Chondrocyte (in vitro differentiated cells): ENCODE measurements around the gene MPND. TPM values are rescaled to one million over a fixed set of nuclear protein-coding genes. Genes with fewer than 3 reads are reported as not detected.
A peak's percentile ranks its signal among the peaks of the same experiment; 100 is the strongest.

ENCODE experiments used
- DNase-seq: peaks from one replicate; pipeline ENCODE4 v3.0.0; 2021; ENCODE audit warnings: mixed read lengths, low spot score
- H3K27ac Mint-ChIP-seq: one replicate; pipeline ENCODE4 v1.8.0; 2021; ENCODE audit warnings: mild to moderate bottlenecking, moderate library complexity, mixed read lengths; ENCODE audit not compliant: unreplicated experiment
- H3K27me3 Mint-ChIP-seq: 2 replicates; pipeline ENCODE4 v1.8.0; 2021; ENCODE audit warnings: low read depth, mixed read lengths
- H3K36me3 Mint-ChIP-seq: 2 replicates; pipeline ENCODE4 v1.8.0; 2021; ENCODE audit warnings: low read depth, mixed read lengths
- H3K4me1 Mint-ChIP-seq: 2 replicates; pipeline ENCODE4 v1.8.0; 2021; ENCODE audit warnings: low read depth, mild to moderate bottlenecking, mixed read lengths
- H3K4me3 Mint-ChIP-seq: one replicate; pipeline ENCODE4 v1.8.0; 2021; ENCODE audit warnings: mild to moderate bottlenecking, moderate library complexity, mixed read lengths; ENCODE audit not compliant: unreplicated experiment
- H3K9me3 Mint-ChIP-seq: 2 replicates; pipeline ENCODE4 v1.8.0; 2021; ENCODE audit warnings: low read depth, mixed read lengths
- CTCF ChIP-seq: fragments of 200-600 bp; sonication (generic); IDR thresholded peaks from 2 replicates; pipeline ENCODE4 v1.5.0; 2021; ENCODE audit warnings: antibody characterized with exemption, mild to moderate bottlenecking, moderate library complexity
- long read RNA-seq: library from polyadenylated mRNA; stranded (forward); transcript quantifications from one replicate; pipeline ENCODE4 v2.0.0, GENCODE V29; 2021
- total RNA-seq: library from RNA; stranded (reverse); gene quantifications from 3 replicates; pipeline ENCODE4 v1.2.1, GENCODE V29; 2021

The MPND gene, protein sequence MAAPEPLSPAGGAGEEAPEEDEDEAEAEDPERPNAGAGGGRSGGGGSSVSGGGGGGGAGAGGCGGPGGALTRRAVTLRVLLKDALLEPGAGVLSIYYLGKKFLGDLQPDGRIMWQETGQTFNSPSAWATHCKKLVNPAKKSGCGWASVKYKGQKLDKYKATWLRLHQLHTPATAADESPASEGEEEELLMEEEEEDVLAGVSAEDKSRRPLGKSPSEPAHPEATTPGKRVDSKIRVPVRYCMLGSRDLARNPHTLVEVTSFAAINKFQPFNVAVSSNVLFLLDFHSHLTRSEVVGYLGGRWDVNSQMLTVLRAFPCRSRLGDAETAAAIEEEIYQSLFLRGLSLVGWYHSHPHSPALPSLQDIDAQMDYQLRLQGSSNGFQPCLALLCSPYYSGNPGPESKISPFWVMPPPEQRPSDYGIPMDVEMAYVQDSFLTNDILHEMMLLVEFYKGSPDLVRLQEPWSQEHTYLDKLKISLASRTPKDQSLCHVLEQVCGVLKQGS
- 13.6 to 14.9 TPM (median 14.1 TPM) in 3 replicates for total RNA-seq
- long read RNA-seq, partial matches to known transcripts: 6 of 8 reads
- long read RNA-seq, other reads (novel, unspliced or antisense): 1 of 8 reads

DNA sequence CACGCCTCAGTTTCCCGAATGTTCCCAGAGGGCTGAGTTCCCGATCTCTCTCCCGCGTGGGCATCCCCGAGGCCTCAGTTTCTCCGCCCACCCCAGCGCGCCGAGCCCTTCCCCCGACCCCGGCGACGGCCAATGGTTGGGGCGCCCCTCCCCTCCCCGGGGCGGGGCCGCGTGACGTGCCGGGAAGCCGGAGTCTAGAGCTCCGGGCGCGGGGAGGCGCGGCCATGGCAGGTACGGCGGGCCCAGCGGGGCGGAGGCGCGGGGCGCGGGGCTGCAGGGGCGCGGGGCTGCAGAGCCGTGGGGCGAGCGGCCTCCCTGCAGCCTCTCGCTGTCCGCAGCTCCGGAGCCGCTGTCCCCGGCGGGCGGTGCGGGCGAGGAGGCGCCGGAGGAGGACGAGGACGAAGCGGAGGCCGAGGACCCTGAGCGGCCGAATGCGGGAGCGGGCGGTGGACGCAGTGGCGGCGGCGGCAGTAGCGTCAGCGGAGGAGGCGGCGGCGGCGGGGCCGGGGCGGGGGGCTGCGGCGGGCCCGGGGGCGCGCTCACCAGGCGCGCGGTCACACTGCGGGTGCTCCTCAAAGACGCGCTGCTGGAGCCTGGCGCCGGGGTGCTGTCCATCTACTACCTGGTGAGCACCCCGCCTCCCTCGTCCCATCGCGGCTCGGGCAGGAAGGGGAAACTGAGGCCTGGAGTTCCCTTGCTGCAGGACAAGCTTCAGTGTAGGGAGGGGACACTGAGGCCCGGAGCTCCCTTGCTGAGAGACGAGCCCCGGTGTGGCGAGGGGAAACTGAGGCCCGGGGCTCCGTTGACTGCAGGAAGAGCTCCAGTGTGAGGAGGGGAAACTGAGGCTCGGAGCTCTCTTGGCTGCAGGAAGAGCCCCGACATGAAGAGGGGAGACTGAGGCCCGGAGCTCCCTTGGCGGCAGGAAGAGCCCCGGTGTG is at the start of gene MPND:
TSS of gene MPND (plus strand) at position 193 of the 938 bp plus-strand sequence. CDS start at position 225, 32 bp downstream.
- Mint-ChIP-seq H3K36me3 (peaks cover 4% of the 10 kb centered on the region), H3K27me3 (no peaks in the 10 kb centered on the region), H3K4me3 (peak within 1 kb of the TSS; percentile 89), H3K4me1 (peaks cover 10% of the 10 kb centered on the region), H3K9me3 (no peaks in the 10 kb centered on the region), H3K27ac (peak within 1 kb of the TSS; percentile 96)
- peak; percentile 65 for TF ChIP-seq CTCF
- peak; percentile 95 for DNase-seq

- H3K9me3 Mint-ChIP-seq: no peaks in the 10 kb centered on the region
- peaks cover 7% of the 10 kb centered on the region for H3K27me3 Mint-ChIP-seq
Observed at GRCh38 chr19:4294389-4294788, 49.0 kb upstream of the MPND start.

GRCh38 chr19:4295972-4296771 is 47.2 kb upstream of the MPND start:
- H3K27ac Mint-ChIP-seq: no peak overlapping the region
- no peak overlapping the region for H3K4me3 Mint-ChIP-seq
- no peaks in the 10 kb centered on the region for H3K4me1 Mint-ChIP-seq
- DNase-seq: no peak
- no peaks in the 10 kb centered on the region for H3K36me3 Mint-ChIP-seq
- no peaks in the 10 kb centered on the region for H3K9me3 Mint-ChIP-seq
- no peak for TF ChIP-seq CTCF
- peaks cover 2% of the 10 kb centered on the region for H3K27me3 Mint-ChIP-seq

More at GRCh38 chr19:4294389-4294788, 49.0 kb upstream of the MPND start:
- Mint-ChIP-seq H3K36me3 (no peaks in the 10 kb centered on the region), H3K4me3 (no peak overlapping the region), H3K4me1 (no peaks in the 10 kb centered on the region), H3K27ac (no peak overlapping the region)
- no peak for TF ChIP-seq CTCF
- no peak for DNase-seq

DNA sequence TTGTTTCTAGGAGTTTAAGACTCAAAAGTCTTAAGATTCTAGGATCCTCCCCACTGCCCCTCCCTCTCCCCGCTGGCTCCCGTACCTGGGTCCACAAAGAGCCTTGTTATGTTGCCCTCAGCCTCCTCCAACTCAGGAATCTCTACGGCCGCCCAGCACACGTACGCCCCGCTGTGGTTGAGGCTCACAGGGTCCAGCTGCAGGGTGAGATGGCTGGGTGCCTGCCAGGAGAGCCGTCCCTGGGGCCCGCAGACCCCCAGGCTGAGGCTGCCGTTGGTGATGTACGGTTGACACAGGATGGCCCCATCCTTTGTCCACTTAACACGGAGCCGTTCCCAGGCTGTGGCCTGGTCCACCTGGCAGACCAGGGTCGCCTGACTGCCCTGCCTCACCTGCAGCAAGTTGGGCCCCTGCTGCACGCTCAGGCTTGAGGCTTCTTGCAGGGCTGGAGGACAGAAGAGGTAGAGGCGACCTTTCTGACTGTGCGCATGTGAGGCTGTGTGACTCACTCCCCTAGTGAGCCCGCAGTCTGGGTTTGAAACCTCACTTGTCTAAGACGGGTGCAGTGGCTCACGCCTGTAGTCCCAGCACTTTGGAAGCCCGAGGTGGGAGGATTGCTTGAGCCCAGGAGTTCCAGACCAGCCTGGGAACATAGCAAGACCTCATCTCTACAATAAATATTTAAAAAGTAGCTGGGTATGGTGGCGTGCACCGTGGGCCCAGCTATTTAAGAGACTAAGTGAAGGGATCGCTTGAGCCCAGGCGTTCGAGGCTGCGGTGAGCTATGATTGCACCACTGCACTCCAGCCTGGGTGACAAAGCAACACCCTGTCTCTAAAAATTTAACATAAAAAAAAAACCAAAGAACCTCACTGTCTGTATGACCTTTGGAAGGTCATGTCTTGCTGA is 45.2 kb upstream of the MPND start:
- DNase-seq: no peak
- peaks cover 2% of the 10 kb centered on the region for H3K27me3 Mint-ChIP-seq
- no peaks in the 10 kb centered on the region for H3K4me1 Mint-ChIP-seq
- no peaks in the 10 kb centered on the region for H3K36me3 Mint-ChIP-seq
- H3K27ac Mint-ChIP-seq: no peak overlapping the region
- TF ChIP-seq CTCF: no peak
- H3K4me3 Mint-ChIP-seq: no peak overlapping the region
- no peaks in the 10 kb centered on the region for H3K9me3 Mint-ChIP-seq
